ENCODE data around the gene PKD2.

The PKD2 gene

DNA sequence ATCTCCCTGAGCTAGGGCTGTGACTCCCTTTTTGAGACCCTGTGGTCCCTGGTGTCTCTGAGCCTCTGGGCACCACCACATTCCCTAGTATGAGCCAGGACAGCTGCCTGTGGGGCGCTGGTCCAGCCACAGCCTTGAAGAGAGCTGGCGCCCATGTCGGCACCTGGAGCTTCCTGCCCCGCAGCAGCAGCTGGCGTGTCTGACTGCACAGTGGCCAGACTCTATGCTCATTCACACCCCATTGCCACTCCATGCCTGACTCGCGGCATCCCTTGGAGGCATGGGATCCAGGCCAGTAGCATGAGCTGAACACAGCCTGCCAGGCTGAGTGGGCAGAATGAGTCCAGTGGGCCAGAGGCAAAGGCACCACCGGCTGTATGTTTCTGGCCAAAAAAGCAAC is 40.2 kb upstream of the PKD2 start:
- no peak for TF ChIP-seq CTCF (IDR thresholded peaks at IDR 0.05; ENCODE audit: low read depth, low read length)

DNA sequence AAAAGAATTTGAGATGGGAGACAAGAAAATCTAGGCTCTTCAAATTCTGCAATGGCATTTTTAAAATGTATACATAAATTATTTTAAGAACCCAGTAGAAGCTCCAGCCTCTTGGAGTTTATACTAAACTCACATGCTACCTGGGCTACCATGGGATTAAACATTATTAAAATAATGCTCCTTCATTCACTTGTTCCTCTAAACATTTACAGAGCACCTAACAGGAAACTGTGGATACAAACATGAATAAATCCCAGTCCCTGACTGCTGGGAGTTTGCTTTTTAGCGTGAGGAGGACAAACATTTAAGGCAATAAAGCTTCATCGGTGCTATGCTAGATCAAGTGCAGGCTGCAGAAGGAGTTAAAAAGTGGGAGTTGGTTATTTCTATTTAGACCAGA is 37.3 kb upstream of the PKD2 start:
- Histone ChIP-seq H3K27ac (no peak overlapping the region), H3K9me3 (ENCODE audit: severe bottlenecking) (no peaks in the 10 kb centered on the region), H3K27me3 (ENCODE audit: insufficient read depth, low read depth, severe bottlenecking) (no peaks in the 10 kb centered on the region), H3K36me3 (no peaks in the 10 kb centered on the region), H3K4me3 (ENCODE audit: low read depth, low read length) (no peak overlapping the region)
- no peak for DNase-seq
- no peak for TF ChIP-seq CTCF (IDR thresholded peaks at IDR 0.05; ENCODE audit: low read depth, low read length)

More for the DNA sequence above, 40.2 kb upstream of the PKD2 start:
- Histone ChIP-seq H3K36me3 (no peaks in the 10 kb centered on the region), H3K27me3 (ENCODE audit: insufficient read depth, low read depth, severe bottlenecking) (no peaks in the 10 kb centered on the region), H3K9me3 (ENCODE audit: severe bottlenecking) (no peaks in the 10 kb centered on the region), H3K27ac (no peak overlapping the region), H3K4me3 (ENCODE audit: low read depth, low read length) (no peak overlapping the region)
- no peak for DNase-seq

DNA sequence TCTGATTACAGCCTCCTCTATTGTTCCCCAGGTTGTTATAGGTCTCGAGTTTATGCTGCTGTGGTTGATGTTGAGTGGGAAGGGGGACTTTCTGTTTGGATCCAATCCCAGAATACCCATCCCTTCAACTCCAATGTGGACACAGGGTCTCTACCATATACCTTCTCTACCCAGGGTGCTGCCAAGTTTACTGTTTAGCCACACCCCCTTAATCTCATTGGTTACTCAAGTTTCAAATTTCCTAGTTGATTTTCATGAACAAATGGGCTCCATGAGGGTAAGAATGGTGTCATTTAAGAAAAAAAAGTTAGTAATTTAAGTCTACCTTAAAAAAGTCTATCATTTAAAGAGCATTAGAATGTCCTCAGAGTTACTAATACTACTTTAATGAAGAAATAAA is 35.6 kb upstream of the PKD2 start:
- TF ChIP-seq CTCF (IDR thresholded peaks at IDR 0.05; ENCODE audit: low read depth, low read length) = no peak
- DNase-seq = no peak
- Histone ChIP-seq H3K4me3 (ENCODE audit: low read depth, low read length) (no peak overlapping the region), H3K9me3 (ENCODE audit: severe bottlenecking) (no peaks in the 10 kb centered on the region), H3K36me3 (no peaks in the 10 kb centered on the region), H3K27ac (no peak overlapping the region), H3K27me3 (ENCODE audit: insufficient read depth, low read depth, severe bottlenecking) (no peaks in the 10 kb centered on the region)

- Histone ChIP-seq H3K9me3 (ENCODE audit: severe bottlenecking) (no peaks in the 10 kb centered on the region), H3K36me3 (no peaks in the 10 kb centered on the region), H3K4me3 (ENCODE audit: low read depth, low read length) (no peak overlapping the region), H3K27ac (no peak overlapping the region), H3K27me3 (ENCODE audit: insufficient read depth, low read depth, severe bottlenecking) (no peaks in the 10 kb centered on the region)
- TF ChIP-seq CTCF (IDR thresholded peaks at IDR 0.05; ENCODE audit: low read depth, low read length) = peak; percentile 58
- peak; percentile 69 for DNase-seq
Observed at GRCh38 chr4:87973283-87974169, 33.9 kb upstream of the PKD2 start.

GRCh38 chr4:87974856-87975462 is 32.5 kb upstream of the PKD2 start:
- TF ChIP-seq CTCF (IDR thresholded peaks at IDR 0.05; ENCODE audit: low read depth, low read length) = no peak
- H3K27me3 ChIP-seq (ENCODE audit: insufficient read depth, low read depth, severe bottlenecking) = no peaks in the 10 kb centered on the region
- H3K27ac ChIP-seq = no peak overlapping the region

More at GRCh38 chr4:87974856-87975462, 32.5 kb upstream of the PKD2 start:
- H3K36me3 ChIP-seq = no peaks in the 10 kb centered on the region
- no peak for DNase-seq
- H3K4me3 ChIP-seq (ENCODE audit: low read depth, low read length) = no peak overlapping the region
- no peaks in the 10 kb centered on the region for H3K9me3 ChIP-seq (ENCODE audit: severe bottlenecking)
